ENCODE measurements around the gene SLC44A3. TPM values are rescaled to one million over a fixed set of nuclear protein-coding genes. Genes with fewer than 3 reads are reported as not detected.
A peak's percentile ranks its signal among the peaks of the same experiment; 100 is the strongest.

The SLC44A3 gene, protein sequence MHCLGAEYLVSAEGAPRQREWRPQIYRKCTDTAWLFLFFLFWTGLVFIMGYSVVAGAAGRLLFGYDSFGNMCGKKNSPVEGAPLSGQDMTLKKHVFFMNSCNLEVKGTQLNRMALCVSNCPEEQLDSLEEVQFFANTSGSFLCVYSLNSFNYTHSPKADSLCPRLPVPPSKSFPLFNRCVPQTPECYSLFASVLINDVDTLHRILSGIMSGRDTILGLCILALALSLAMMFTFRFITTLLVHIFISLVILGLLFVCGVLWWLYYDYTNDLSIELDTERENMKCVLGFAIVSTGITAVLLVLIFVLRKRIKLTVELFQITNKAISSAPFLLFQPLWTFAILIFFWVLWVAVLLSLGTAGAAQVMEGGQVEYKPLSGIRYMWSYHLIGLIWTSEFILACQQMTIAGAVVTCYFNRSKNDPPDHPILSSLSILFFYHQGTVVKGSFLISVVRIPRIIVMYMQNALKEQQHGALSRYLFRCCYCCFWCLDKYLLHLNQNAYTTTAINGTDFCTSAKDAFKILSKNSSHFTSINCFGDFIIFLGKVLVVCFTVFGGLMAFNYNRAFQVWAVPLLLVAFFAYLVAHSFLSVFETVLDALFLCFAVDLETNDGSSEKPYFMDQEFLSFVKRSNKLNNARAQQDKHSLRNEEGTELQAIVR
- 10 to 100 TPM in 1 of 8 experiments, 1 to 10 TPM in 3, under 1 TPM in 4; 0.18 to 19.3 (median 0.95) TPM for total RNA-seq

DNA sequence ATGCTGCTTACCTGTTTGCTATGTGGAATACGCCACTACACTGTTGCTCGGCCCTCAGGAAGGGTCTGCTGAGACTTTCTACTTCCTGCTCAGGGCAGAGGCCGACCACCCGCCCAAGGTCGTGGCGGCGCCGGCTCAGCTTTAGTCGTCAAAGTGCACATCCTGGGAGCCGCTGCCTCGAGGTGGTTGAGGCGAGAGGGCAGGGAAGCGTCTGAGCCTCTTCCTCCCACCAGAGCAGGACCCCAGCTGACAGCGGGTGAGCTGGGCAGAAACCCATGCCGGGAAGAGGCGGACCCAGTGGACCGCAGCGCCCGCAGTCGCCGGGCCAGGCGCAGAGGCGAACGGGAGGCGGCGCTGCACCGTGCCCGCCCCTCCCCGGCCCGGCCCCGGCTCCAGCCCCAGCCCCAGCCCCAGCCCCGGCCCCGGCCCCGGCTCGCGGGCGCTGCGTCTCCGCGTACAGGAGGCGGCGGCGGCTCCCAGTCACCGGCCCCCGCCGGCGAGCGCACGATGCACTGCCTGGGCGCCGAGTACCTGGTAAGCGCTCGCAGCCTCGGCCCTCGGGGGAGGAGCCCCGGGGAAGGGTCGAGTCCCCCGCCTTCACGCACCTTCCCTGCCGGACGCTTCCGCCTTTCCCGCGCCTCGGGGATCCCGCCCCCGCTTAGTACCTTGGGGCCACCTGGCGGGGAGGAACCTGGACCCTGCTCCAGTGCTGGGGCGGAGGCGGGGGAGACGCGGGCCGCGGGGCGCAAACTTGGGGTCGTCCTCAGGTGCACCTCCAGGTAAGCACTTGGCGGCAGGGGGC lies at the start of gene SLC44A3:
Gene SLC44A3 (plus strand): TSS at position 413 of the 802 bp plus-strand sequence. CDS start 95 bp downstream, at position 508.
- H3K4me1 ChIP-seq (replicated peaks in 1 of 2): peaks cover 19 to 22% of the 10 kb centered on the region in 2 donors
- WGBS, 10 experiments: 0 to 29% (median 3%) methylated on average over 3 to 10 of the region's 77 CpGs; no CpG with 5 or more reads in 4 of the 10 experiments
- ATAC-seq (replicated peaks in 6 of 8): peak; percentile 93 to 99 (median 96)
- peak within 1 kb of the TSS; percentile 41 to 57 (median 47) for H3K4me3 ChIP-seq
- no peak within 1 kb of the TSS for H3K27ac ChIP-seq
- in situ Hi-C loops (cut with MboI; ENCODE audit: low pct_unique_long_range_greater_than_20kb in 2 of 9, low sequenced_read_pairs in 9 of 9, unreplicated experiment in 9 of 9): loop anchor here in 6 of 9 experiments (25.0 kb wide), 4 partner anchors 217 to 758 kb away; partner anchors contain the start of gene F3 (in 1 of the 6)

DNA sequence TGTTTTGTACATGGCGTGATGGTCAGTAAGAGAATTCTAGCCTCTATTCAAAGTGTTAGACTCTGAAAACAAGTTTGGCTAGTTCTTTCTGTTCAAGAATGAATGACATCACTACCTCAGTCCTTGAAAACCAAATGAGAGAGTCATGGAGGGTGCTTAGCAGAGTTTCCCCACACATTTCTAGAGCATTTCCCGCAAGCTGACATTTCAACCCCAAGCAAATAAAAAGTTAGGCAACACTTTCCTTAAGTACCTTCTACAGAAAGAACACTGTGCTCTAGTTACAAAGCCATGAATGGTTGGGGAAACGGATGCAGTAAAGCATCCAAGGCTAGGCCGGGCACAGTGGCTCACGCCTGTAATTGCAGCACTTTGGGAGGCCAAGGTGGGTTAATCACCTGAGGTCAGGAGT lies 47.9 kb upstream of the SLC44A3 start:
- WGBS, 10 experiments: 79 to 100% (median 100%) methylated on average over 1 to 5 of the region's 5 CpGs; no CpG with 5 or more reads in 2 of the 10 experiments
- H3K4me1 ChIP-seq (replicated peaks in 1 of 2): peaks cover 0 to 6% of the 10 kb centered on the region in 2 donors
- no peak overlapping the region for H3K27ac ChIP-seq
- ATAC-seq (replicated peaks in 6 of 8): no peak
- no peak overlapping the region for H3K4me3 ChIP-seq
- in situ Hi-C loops (cut with MboI; ENCODE audit: low pct_unique_long_range_greater_than_20kb in 2 of 9, low sequenced_read_pairs in 9 of 9, unreplicated experiment in 9 of 9): no loop called here

DNA sequence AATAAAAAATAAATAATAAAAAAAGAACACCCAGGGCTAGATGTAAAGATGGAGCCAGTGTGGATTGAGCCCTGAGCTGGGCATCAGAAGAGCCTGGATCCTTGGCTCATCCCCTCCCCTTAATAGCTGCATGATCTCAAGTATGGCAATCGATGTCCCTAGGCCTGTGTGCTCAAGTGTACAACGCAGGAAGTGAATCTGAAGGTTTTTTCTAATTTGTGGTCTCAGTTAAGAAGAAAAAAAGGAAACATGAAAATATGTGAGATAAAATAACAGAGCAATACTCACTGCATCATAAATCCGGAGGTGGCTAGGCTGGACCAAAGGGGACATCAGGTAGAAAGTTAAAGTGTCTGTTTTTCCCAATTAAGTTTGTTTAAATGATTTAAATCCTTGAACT lies 47.3 kb upstream of the SLC44A3 start:
- Histone ChIP-seq H3K4me1 (replicated peaks in 1 of 2) (peaks cover 0 to 6% of the 10 kb centered on the region in 2 donors), H3K4me3 (no peak overlapping the region), H3K27ac (no peak overlapping the region)
- 80 to 100% (median 90%) methylated on average over 1 to 3 of the region's 3 CpGs for WGBS, 10 experiments
- no peak for ATAC-seq (replicated peaks in 6 of 8)
- in situ Hi-C loops (cut with MboI; ENCODE audit: low pct_unique_long_range_greater_than_20kb in 2 of 9, low sequenced_read_pairs in 9 of 9, unreplicated experiment in 9 of 9): no loop called here

DNA sequence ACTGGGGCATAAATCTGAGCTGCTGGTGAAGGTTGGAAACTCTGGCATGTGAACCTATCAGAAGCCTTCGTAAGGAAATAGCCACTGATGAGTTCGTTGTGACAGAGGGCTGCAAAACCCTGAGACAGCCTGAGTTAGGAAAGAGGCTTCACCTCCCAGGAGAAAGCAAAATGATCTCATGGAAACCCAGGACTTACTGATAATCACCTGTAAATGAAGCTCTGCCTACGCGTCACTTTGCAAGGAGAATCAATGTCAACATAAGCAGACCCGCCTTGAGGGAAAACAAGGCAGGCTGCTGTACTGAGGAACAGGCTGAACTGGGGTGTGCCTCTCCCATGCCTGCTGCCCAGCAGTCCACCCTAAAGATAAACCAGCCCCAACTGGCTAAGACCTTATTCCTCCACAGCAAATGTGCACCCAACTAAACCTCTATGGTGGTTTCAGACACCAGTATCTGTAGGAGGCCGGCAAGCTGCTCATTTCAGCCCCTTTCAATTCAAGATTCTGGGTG lies 46.8 kb upstream of the SLC44A3 start:
- WGBS, 10 experiments: 68 to 100% (median 84%) methylated on average over 1 to 6 of the region's 6 CpGs
- peaks cover 0 to 6% of the 10 kb centered on the region in 2 donors for H3K4me1 ChIP-seq (replicated peaks in 1 of 2)
- no peak overlapping the region for H3K4me3 ChIP-seq
- no peak overlapping the region for H3K27ac ChIP-seq
- peak in 1 of 8 experiments; percentile 34 for ATAC-seq (replicated peaks in 6 of 8)
- in situ Hi-C loops (cut with MboI; ENCODE audit: low pct_unique_long_range_greater_than_20kb in 2 of 9, low sequenced_read_pairs in 9 of 9, unreplicated experiment in 9 of 9): no loop called here

DNA sequence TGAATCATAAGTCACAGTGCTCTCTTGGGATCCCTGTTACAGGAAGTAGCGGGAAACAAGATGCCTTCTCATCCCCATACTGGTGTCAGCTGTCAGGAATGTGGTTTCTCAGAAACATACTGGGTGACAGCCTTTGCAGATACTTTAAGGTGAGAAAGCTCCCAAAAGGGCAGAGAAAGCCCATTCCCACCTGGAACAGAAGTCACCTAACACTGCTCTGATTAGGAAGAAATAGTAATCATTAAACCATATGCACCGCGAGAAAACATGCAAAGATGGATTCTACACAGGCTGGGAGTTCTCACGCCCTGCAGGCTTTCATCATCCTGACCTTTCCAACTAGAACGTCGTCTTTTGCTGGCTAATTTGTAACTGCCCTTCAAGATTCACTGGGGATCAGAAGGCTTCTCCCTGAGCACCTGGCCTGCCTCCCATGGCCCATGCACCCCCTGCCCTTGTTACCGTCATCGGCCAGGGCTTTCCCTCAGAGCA lies 46.2 kb upstream of the SLC44A3 start:
- H3K27ac ChIP-seq: no peak overlapping the region
- H3K4me3 ChIP-seq: no peak overlapping the region
- ATAC-seq (replicated peaks in 6 of 8): peak in 1 of 8 experiments; percentile 62
- in situ Hi-C loops (cut with MboI; ENCODE audit: low pct_unique_long_range_greater_than_20kb in 2 of 9, low sequenced_read_pairs in 9 of 9, unreplicated experiment in 9 of 9): no loop called here
- WGBS, 10 experiments: 23 to 100% (median 47%) methylated on average over 2 to 8 of the region's 8 CpGs; no CpG with 5 or more reads in 2 of the 10 experiments
- H3K4me1 ChIP-seq (replicated peaks in 1 of 2): peaks cover 0 to 6% of the 10 kb centered on the region in 2 donors

DNA sequence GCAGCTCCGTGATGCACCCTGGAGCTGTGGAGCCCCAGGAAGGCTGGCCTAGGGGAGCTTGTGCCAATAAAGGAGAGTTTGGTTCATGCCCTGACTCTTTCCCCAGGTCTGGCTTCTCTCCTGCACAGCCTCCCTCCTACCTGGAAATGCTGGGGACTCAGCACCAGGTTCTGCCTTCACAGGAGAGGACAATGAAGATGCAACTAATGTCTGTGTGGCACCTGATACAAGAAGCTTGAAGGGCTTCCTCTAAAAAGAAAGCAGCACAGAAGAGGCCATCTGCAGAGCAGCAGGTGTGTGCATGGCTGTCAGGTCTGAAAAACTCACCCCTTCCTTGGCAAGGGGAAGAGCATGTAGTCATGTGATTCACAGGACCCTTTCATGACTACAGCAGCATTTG lies 43.7 kb upstream of the SLC44A3 start:
- H3K27ac ChIP-seq: no peak overlapping the region
- no peak overlapping the region for H3K4me3 ChIP-seq
- peaks cover 0 to 6% of the 10 kb centered on the region in 2 donors for H3K4me1 ChIP-seq (replicated peaks in 1 of 2)
- in situ Hi-C loops (cut with MboI; ENCODE audit: low pct_unique_long_range_greater_than_20kb in 2 of 9, low sequenced_read_pairs in 9 of 9, unreplicated experiment in 9 of 9): no loop called here
- no peak for ATAC-seq (replicated peaks in 6 of 8)
- 88 to 89% methylated on average over 1 of the region's 1 CpG; no CpG with 5 or more reads in 8 of the 10 experiments for WGBS, 10 experiments

DNA sequence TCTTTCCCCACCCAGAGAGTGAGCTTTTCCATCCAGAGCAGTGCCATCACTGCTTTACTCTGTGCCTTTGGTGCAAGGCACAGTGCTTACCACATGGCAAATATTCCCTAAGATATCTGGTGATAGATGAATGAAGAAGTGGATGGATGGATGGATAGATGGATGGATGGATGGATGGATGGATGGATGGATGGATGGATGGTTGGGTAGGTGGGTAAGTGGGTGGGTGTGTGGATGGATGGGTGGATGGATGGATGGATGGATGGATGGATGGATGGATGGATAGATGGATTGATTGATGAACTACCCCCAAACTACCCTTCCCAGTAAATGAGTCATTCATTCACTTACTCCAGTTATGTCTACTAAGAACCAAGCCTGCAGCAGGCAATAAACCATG lies 42.9 kb upstream of the SLC44A3 start:
- Histone ChIP-seq H3K4me3 (no peak overlapping the region), H3K27ac (no peak overlapping the region), H3K4me1 (replicated peaks in 1 of 2) (peaks cover 0 to 6% of the 10 kb centered on the region in 2 donors)
- in situ Hi-C loops (cut with MboI; ENCODE audit: low pct_unique_long_range_greater_than_20kb in 2 of 9, low sequenced_read_pairs in 9 of 9, unreplicated experiment in 9 of 9): no loop called here
- ATAC-seq (replicated peaks in 6 of 8): no peak

DNA sequence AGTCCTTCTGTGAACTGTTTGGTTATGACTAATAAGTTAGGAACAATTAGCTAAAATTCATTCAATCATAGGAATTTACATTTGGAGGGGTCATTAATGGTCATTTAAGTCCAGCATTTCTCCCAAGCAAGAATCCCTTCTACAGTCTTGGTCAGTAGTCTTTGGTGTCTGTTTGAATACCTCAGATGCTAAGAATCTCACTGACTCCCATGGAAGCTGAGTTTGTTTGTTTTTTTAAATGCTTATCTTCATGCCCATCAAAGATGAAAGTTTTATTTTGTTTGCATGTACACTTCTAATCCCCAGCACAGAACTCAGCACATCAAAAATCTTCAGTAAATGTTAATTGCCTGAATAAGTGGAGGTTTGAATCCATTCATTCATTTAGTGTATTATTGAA lies 41.3 kb upstream of the SLC44A3 start:
- peaks cover 0 to 4% of the 10 kb centered on the region in 2 donors for H3K4me1 ChIP-seq (replicated peaks in 1 of 2)
- no peak overlapping the region for H3K4me3 ChIP-seq
- in situ Hi-C loops (cut with MboI; ENCODE audit: low pct_unique_long_range_greater_than_20kb in 2 of 9, low sequenced_read_pairs in 9 of 9, unreplicated experiment in 9 of 9): no loop called here
- ATAC-seq (replicated peaks in 6 of 8): peak in 1 of 8 experiments; percentile 22
- H3K27ac ChIP-seq: no peak overlapping the region

DNA sequence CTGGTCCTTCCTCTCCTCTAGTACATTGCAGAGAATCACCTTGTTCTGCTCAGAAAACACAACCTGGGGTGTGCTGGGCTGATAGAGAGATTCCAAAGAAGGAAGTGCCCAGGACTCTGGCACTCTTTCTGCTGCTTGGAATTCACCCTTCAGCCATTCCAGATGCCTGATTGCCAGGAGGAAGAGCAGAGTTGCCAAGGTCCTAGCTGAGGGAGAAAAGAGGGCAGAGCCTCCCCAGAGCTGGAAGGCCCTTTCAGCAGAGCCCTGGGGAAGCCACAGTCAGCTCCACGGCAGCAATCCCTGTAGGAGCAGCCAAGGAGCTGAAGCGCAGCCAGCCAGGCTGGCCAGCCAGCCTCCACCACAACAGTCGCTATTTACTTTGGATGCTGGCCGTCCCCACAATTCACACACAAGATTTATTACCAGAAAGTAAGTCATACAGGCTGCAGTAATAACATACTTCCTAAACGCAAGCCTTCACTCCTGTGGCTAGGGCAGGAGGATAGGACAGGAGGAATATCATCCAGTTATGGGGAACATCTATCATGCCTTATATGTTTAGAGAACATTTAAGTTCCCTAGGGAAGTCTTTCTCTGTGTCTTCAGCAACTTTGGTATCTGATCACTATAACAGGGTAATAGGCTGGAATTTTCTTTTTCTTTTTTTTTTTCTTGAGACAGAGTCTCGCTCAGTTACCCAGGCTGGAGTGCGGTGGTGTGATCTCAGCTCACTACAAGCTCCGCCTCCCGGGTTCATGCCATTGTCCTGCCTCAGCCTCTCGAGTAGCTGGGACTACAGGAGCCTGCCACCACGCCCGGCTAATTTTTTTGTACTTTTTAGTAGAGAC lies 36.6 kb upstream of the SLC44A3 start:
- in situ Hi-C loops (cut with MboI; ENCODE audit: low pct_unique_long_range_greater_than_20kb in 2 of 9, low sequenced_read_pairs in 9 of 9, unreplicated experiment in 9 of 9): no loop called here
- ATAC-seq (replicated peaks in 6 of 8): peak; percentile 44 to 98 (median 57)
- no peak overlapping the region for H3K4me3 ChIP-seq

DNA sequence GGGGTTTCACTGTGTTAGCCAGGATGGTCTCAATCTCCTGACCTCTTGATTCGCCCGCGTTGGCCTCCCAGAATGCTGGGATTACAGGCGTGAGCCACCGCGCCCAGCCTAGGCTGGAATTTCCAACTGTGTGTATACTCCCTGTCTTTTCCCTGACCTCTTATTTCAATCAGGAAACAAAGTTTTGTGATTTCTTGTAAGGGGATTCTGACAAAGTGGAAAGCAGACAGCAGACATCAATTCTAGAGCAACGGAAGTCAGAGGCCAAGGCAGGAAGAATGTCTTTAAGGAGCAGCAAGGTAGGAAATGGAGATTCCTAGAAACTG lies 36.0 kb upstream of the SLC44A3 start:
- ATAC-seq (replicated peaks in 6 of 8): no peak
- Histone ChIP-seq H3K4me3 (no peak overlapping the region), H3K27ac (no peak overlapping the region), H3K4me1 (replicated peaks in 1 of 2) (no peaks in the 10 kb centered on the region)
- WGBS, 10 experiments: 63 to 100% (median 96%) methylated on average over 2 to 7 of the region's 7 CpGs; no CpG with 5 or more reads in 3 of the 10 experiments
- in situ Hi-C loops (cut with MboI; ENCODE audit: low pct_unique_long_range_greater_than_20kb in 2 of 9, low sequenced_read_pairs in 9 of 9, unreplicated experiment in 9 of 9): no loop called here

More for the DNA sequence above, 36.6 kb upstream of the SLC44A3 start:
- H3K4me1 ChIP-seq (replicated peaks in 1 of 2): no peaks in the 10 kb centered on the region
- no peak overlapping the region for H3K27ac ChIP-seq
- WGBS, 10 experiments: 8 to 93% (median 72%) methylated on average over 3 to 12 of the region's 12 CpGs; no CpG with 5 or more reads in 1 of the 10 experiments

DNA sequence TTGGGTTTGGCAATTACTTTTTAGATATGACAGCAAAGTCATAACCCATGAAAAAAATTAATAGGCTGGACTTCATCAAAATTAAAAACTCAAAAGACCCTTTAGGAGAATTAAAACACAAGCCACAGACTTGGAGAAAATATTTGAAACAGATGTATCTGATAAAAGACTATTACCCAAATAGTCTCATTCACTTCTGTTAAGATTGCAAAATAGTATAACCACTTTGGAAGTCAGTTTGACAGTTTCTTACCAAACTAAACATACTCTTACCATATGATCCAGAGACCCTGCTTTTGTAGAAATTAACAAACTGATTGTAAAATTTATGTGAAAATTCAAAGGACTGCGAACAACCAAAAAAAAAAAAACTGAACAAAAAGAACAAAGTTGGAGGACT lies 32.5 kb upstream of the SLC44A3 start:
- in situ Hi-C loops (cut with MboI; ENCODE audit: low pct_unique_long_range_greater_than_20kb in 2 of 9, low sequenced_read_pairs in 9 of 9, unreplicated experiment in 9 of 9): no loop called here
- WGBS, 10 experiments: 80 to 100% (median 91%) methylated on average over 1 of the region's 1 CpG
- H3K4me1 ChIP-seq (replicated peaks in 1 of 2): no peaks in the 10 kb centered on the region
- no peak for ATAC-seq (replicated peaks in 6 of 8)
- no peak overlapping the region for H3K4me3 ChIP-seq
- no peak overlapping the region for H3K27ac ChIP-seq

DNA sequence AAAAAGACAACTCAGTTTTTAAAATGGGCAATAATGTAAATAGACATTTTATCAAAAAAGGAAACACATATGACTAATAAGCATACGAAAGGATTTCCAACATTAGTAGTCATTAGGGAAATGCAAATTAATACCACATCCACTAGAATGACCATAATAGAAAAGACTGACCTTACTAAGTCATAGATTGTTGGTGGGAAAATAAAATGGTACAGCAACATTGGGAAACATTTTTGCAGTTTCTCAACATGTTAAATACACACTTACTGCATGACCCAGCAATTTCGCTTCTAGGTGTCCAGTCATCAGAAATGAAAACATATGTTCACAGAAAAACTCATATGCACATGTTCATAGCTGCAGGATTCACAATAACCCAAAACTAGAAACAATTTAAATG lies 29.9 kb upstream of the SLC44A3 start:
- in situ Hi-C loops (cut with MboI; ENCODE audit: low pct_unique_long_range_greater_than_20kb in 2 of 9, low sequenced_read_pairs in 9 of 9, unreplicated experiment in 9 of 9): loop anchor here in 1 of 9 experiments (10.0 kb wide), 1 partner anchor 265 kb away; no protein-coding TSS in a partner anchor
- peak in 2 of 8 experiments; percentile 23 to 52 for ATAC-seq (replicated peaks in 6 of 8)
- 9 to 100% (median 81%) methylated on average over 1 to 2 of the region's 2 CpGs; no CpG with 5 or more reads in 1 of the 10 experiments for WGBS, 10 experiments
- Histone ChIP-seq H3K4me1 (replicated peaks in 1 of 2) (no peaks in the 10 kb centered on the region), H3K27ac (no peak overlapping the region), H3K4me3 (no peak overlapping the region)

Data from motor neuron (in vitro differentiated cells).